Measurements from ENCODE around the gene ZBTB8OS. TPM values are rescaled to one million over a fixed set of nuclear protein-coding genes. Genes with fewer than 3 reads are reported as not detected.

Gene ZBTB8OS
- total and polyA plus RNA-seq, 9 of the 15 experiments (the other 6 are each of a cell fraction or from before 2014, with no cell fraction given) = 54.8 to 230 (median 107) TPM

DNA sequence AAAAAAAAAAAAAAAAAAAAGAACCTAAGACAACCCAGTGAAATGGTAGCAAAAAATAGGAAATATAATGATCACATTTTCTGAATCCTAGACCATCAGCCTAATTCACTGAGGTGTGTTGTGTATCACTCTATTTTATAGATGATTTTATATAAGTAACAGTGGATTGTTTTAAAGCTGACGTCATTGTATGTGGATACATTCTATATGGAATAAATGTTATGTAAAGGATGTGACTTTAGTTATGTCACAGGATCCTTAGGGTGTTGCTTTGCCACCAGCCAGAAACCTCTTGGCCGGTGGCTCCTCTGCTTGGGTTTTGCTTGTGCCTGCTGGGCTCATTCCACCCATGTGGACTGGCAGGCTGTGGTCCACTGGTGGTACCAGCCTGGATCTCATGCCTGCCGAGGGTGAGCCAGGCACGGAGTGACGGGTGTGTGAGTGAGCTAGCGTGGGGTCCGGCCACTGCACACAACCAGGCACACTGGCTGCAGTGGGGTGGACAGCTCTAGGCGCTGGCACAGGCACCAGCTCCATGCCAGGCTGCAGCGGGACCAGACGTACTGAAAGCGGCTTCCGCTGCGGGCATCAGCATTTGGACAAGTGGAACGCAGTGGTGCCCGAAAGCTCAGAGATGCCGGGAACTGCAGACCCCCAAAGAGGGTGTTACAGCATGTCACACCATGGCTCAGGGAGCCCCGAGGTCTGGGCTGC lies 44.5 kb downstream of the ZBTB8OS start:
- H3K36me3 ChIP-seq (ENCODE audit: control insufficient read depth, insufficient read depth, low read length) = no peaks in the 10 kb centered on the region
- no peak for FAIRE-seq
- H3K79me2 ChIP-seq (ENCODE audit: control insufficient read depth, insufficient read depth, low read length) = no peaks in the 10 kb centered on the region
- H3K9ac ChIP-seq (ENCODE audit: insufficient read depth in 1 of 2, low read depth in 2 of 2, low read length in 2 of 2) = peak overlapping the region in 1 of 2 experiments; percentile 47; a peak in 2 of 4 replicates
- 18% methylated on average over 17 of the region's 17 CpGs for whole genome bisulfite sequencing (ENCODE audit: insufficient coverage, low coverage, missing lambda C conversion rate)
- no peak overlapping the region for H2AFZ ChIP-seq (ENCODE audit: low read depth, low read length)
- no peak overlapping the region for H3K4me2 ChIP-seq (ENCODE audit: insufficient read depth, low read length)
- no peaks in the 10 kb centered on the region for H3K9me1 ChIP-seq (ENCODE audit: control insufficient read depth, insufficient read depth, low read length)
- ChIA-PET POLR2A (interaction anchor here (0.6 to 1.2 kb wide), 4 partner anchors 8 to 145 kb away, joined by 3 to 5 read pairs (median 3); no protein-coding TSS in a partner anchor), CTCF (ENCODE audit: low intra/inter-chr PET ratio) (no interaction called here)
- H3K4me3 ChIP-seq = no peak overlapping the region
- intact Hi-C loops (cut with micrococcal nuclease) = no loop called here
- peaks cover 0 to 8% of the 10 kb centered on the region in 2 experiments; a peak in 1 of 5 replicates for H3K4me1 ChIP-seq (replicated peaks in 1 of 2; ENCODE audit: control insufficient read depth in 2 of 2, insufficient read depth in 2 of 2, low read length in 2 of 2)
- DNase-seq (ENCODE audit: extremely low read depth in 1 of 4, low spot score in 3 of 4) = no peak
- no peak overlapping the region for H3K27ac ChIP-seq (ENCODE audit: extremely low read depth, low read depth, low read length)
- no peaks in the 10 kb centered on the region for H4K20me1 ChIP-seq (replicated peaks; ENCODE audit: control insufficient read depth, insufficient read depth, low read length)
- no peak for ATAC-seq
- TF ChIP-seq, protein P1, sequence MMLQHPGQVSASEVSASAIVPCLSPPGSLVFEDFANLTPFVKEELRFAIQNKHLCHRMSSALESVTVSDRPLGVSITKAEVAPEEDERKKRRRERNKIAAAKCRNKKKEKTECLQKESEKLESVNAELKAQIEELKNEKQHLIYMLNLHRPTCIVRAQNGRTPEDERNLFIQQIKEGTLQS (IDR thresholded peaks at IDR 0.05) = peak; percentile 64
- TF ChIP-seq, protein P1 (CRISPR knock-in tag; conservative IDR thresholded peaks at IDR 0.05) = no peak
- TF ChIP-seq TAF15 (IDR thresholded peaks at IDR 0.05; ENCODE audit: low read depth, low read length) = 0 out of 2 replicates have a peak, but pooled peaks have one; percentile 57
- TF ChIP-seq JUNB (CRISPR knock-in tag; conservative IDR thresholded peaks at IDR 0.05) = no peak
- TF ChIP-seq ATF1 (CRISPR knock-in tag; IDR thresholded peaks at IDR 0.05) = no peak
- TF ChIP-seq ATF1 (tag; IDR thresholded peaks at IDR 0.05) = peak; percentile 42
- no peak for TF ChIP-seq JUND (IDR thresholded peaks at IDR 0.05; ENCODE audit: borderline replicate concordance, low read depth, low read length)
- peak; percentile 37; the same call in 1 of the 3 replicates for TF ChIP-seq JUND (tag; IDR thresholded peaks at IDR 0.05; ENCODE audit: borderline replicate concordance, low read depth, low read length)
- no peak for TF ChIP-seq ZSCAN29 (IDR thresholded peaks at IDR 0.05)
- TF ChIP-seq ATF7 (IDR thresholded peaks at IDR 0.05) = peak; percentile 88
- in situ Hi-C loops (cut with MboI) = no loop called here
- H3K27me3 ChIP-seq (ENCODE audit: control insufficient read depth in 2 of 2, insufficient read depth in 2 of 2, low read length in 2 of 2) = peaks cover 23% of the 10 kb centered on the region in 2 experiments
- BruUV-seq (replicated peaks) = no TSS peak
- no peaks in the 10 kb centered on the region for H3K9me3 ChIP-seq (replicated peaks; ENCODE audit: control insufficient read depth, insufficient read depth, low read depth, low read length)
